Fibroblast of skin of abdomen (primary cell): Measurements from ENCODE around the gene SYTL5.

ENCODE experiments used
- DNase-seq: peaks from one replicate; pipeline ENCODE4 v3.0.0-alpha.2; 2013

Gene SYTL5

GRCh38 chrX:38095971-38096529 is 89.7 kb downstream of the SYTL5 start:
- DNase-seq, result peak; percentile 29

- DNase-seq, result no peak
These were observed 93.3 kb downstream of the SYTL5 start for GRCh38 chrX:38099688-38100087.

DNA sequence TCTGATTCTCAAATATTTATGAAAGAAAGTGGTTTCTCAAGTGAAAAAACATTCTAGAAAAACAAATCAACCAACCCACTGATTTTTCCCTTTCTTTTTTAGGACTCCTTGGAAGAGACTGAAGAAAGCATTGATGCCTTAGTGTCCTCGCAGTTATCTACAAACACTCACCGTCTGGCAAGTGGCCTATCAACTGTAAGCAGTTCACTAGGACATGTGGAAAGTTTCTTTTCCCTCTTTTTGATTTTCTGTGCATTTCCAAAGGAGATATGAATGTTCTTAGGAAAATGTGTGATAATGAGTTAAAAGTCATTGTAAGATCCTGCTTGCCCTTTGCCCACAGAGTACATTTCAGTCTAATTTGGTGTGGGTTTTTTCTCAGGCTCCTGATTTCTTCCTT is 95.9 kb downstream of the SYTL5 start:
- DNase-seq, result no peak

DNA sequence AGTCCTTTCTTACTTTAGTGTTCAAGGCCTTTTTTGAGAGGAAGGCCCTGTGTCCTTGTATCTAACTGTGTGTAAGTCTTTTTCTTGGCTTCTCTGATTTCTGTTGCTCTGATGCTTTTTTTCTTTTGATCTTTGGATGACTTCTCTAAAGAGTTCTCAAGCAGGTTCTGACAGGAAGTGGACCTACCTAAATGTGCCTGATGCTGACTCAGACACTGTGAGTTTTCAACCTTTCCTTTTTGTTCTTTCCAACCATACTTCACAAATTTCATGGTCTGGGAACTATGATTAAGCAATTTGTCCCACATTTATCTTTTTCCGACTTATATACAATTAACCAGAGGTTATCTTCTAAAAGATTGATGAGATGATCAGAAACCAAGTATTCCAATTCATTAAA is 96.5 kb downstream of the SYTL5 start:
- DNase-seq, result no peak

GRCh38 chrX:38103857-38104812 is 97.8 kb downstream of the SYTL5 start:
- no peak for DNase-seq

DNA sequence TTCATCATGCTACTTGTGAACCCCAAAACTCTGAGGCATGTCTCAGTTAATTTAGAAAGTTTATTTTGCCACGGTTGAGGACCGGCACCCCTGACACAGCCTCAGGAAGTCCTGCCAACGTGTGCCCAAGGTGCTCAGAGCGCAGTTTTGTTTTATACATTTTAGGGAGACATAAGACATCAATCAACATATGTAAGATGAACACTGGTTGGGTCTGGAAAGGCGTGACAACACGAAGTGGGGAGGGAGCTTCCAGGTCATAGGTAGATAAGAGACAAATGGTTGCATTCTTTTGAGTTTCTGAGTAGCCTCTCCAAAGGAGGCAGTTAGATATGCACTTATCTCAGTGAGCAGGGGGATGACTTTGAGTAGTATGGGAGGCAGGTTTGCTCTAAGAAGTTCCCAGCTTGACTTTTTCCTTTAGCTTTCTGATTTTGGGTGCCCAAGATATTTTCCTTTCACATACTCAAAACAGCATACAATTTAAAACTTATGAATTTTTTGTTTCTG is 98.9 kb downstream of the SYTL5 start:
- no peak for DNase-seq

GRCh38 chrX:38106991-38107655 is 100.8 kb downstream of the SYTL5 start:
- DNase-seq, result no peak

DNA sequence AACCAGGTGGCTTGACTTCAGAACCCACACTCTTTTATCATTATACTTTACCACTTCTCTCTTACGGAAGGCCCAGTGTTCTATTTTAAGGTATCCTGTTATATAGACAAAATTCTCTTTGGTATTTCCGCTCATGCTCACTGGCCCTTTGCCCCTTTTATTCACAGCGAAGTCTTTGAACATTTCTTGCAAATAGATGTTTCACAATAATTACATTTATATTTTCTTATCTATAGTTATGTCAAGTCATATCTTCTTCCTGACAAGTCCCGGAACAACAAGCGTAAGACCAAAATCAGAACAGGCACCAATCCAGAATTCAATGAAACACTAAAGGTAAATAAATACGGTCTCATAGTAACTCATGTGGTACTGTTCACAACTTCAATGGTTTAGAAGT is 102.0 kb downstream of the SYTL5 start:
- DNase-seq, result no peak

GRCh38 chrX:38109042-38109898 is 102.9 kb downstream of the SYTL5 start:
- no peak for DNase-seq

GRCh38 chrX:38110231-38110630 is 103.9 kb downstream of the SYTL5 start:
- DNase-seq, result peak; percentile 6

DNA sequence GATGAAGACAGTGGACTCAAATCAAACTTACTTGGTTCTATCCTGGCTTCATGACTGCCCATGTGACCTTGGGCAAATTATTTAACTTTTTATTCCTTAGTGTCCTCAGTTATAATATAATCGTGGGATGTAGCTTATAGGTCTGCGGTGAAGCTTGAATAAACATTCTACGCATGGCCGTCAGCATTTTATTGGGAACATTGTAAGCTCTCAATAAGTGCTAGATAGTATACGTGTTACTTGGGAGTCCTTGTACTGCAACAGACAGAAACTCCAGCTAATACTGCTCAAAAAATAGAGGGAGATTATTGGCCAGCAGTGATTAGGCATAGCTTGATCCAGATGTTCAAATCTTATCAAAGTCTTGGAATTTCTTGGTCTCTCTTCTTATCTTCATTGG is 104.8 kb downstream of the SYTL5 start:
- DNase-seq, result no peak

- no peak for DNase-seq
These were observed 106.2 kb downstream of the SYTL5 start for GRCh38 chrX:38112566-38112965.

DNA sequence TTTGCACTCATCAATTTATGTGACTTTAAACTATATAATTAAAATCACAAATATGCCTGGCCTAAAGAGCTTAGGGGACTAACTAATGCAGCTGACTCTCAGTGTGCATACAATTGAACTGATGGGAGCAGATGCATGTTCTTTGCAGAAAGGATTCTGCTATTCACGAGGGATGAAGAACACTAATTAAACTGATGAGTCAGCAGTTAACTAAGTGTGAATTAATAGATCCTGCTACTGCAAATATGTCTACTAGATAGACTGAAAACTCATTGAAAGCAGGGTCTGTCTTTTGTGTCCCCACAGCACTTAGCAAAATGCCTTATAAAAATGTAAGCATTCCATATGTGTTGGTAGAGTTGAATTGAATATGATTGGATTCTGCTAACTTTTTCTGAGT is 110.4 kb downstream of the SYTL5 start:
- no peak for DNase-seq

- peak; percentile 6 for DNase-seq
These were observed 111.1 kb downstream of the SYTL5 start for GRCh38 chrX:38117485-38117884.

- DNase-seq, result no peak
These were observed 117.6 kb downstream of the SYTL5 start for GRCh38 chrX:38124000-38124399.

- peak; percentile 5 for DNase-seq
These were observed 119.8 kb downstream of the SYTL5 start for GRCh38 chrX:38126179-38126578.

- DNase-seq, result no peak
These were observed 121.6 kb downstream of the SYTL5 start for GRCh38 chrX:38127961-38128360.

GRCh38 chrX:38129366-38129765 is 123.0 kb downstream of the SYTL5 start:
- no peak for DNase-seq

DNA sequence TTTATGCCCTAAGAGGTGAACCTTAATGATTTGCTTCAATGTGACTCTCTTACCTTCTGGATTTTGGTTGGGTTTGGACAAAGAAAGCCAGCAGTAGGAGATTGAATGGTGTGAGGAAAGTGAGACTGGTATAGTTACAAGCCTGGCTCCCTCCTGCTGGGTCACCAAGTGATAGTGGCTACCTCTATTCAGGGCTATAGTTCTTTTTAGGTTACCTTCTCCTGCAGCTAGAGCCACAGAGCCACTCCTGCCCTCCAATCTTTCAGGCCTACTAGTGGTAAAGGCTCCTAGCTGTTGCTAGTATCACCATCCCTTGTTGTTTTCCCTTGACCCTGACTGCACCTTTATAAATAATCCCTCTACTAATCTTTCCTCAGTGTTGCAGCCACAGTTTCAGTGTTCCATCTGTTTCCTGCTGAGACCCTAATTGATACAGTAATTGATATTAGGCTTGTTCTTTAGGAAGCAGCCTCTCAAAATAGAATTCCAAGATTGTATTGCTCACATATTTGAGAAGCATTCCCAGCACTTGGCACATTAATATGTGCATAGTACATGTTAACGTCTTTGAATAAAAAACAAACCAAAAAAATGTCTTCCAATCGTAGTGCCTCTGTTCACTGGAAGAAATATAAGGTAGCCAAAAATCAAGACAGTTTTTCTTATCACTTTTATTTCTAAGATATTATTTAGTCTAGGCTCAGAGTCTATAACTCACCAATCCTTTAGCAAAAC is 132.0 kb downstream of the SYTL5 start:
- DNase-seq, result no peak

GRCh38 chrX:38138900-38139299 is 132.5 kb downstream of the SYTL5 start:
- DNase-seq, result no peak

- DNase-seq, result peak; percentile 55
These were observed 136.3 kb downstream of the SYTL5 start for GRCh38 chrX:38142610-38143009.

DNA sequence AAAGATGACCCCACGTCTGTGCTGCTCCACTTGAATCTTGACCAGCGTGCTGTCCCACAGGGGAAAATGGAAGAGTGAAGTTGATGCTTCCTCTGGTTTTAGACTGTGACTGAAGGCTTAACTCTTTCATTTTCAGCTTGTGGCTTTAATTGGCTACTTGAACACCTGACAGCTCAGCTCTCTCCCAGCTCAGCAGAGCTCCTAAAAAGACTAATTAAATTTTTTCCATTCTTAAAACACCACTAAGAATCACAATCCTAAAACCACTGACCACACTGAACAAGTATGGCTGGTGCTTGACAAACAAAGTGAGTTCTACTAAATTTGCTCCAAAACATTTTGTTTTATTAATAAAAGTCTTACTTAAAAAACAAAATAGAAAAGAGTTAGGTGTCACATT is 142.7 kb downstream of the SYTL5 start:
- no peak for DNase-seq
